Keratinocyte (primary cell): Measurements from ENCODE around the gene EXOC6B. TPM values are rescaled to one million over a fixed set of nuclear protein-coding genes. Genes with fewer than 3 reads are reported as not detected.

ENCODE experiments used
- DNase-seq: peaks from one replicate; pipeline ENCODE4 v3.0.0-alpha.2; 2011; ENCODE audit warnings: low read depth, missing footprints, low spot score
- FAIRE-seq: peaks from 2 replicates; lab custom pipeline; 2011; peaks lifted over from hg19 to GRCh38; lab: Jason Lieb, UNC
- H2AFZ ChIP-seq: 2 replicates; pipeline ENCODE4 v1.6.0; 2012; ENCODE audit warnings: low read length, control low read depth, inconsistent platforms; ENCODE audit not compliant: control insufficient read depth
- H3K27ac ChIP-seq: 2 replicates; pipeline ENCODE4 v1.5.1; 2011; ENCODE audit warnings: low read length; ENCODE audit not compliant: control insufficient read depth, insufficient read depth
- H3K27me3 ChIP-seq: 3 replicates; pipeline ENCODE4 v1.6.0; 2011; ENCODE audit warnings: low read length; ENCODE audit not compliant: control insufficient read depth, insufficient read depth; ENCODE audit errors: extremely low read depth
- H3K36me3 ChIP-seq, 2 experiments: 2 replicates in 1 of 2; 3 replicates in 1 of 2; pipeline ENCODE4 v1.5.1; 2011; ENCODE audit warnings: low read length in 2 of 2, mild to moderate bottlenecking in 1 of 2; ENCODE audit not compliant: control insufficient read depth in 2 of 2, insufficient read depth in 2 of 2; ENCODE audit errors: extremely low read depth in 1 of 2
- H3K4me1 ChIP-seq: 3 replicates; pipeline ENCODE4 v1.5.1; 2011; ENCODE audit warnings: low read length; ENCODE audit not compliant: control insufficient read depth, insufficient read depth; ENCODE audit errors: extremely low read depth
- H3K4me2 ChIP-seq: 3 replicates; pipeline ENCODE4 v1.6.0; 2011; ENCODE audit warnings: low read depth, low read length; ENCODE audit not compliant: control insufficient read depth, insufficient read depth; ENCODE audit errors: extremely low read depth
- H3K4me3 ChIP-seq, 3 experiments: fragments of 200-600 bp in 1 of 3; sonication (generic) in 1 of 3; 2 replicates in 2 of 3; 3 replicates in 1 of 3; pipeline ENCODE4 v1.5.1; 2011 to 2016; ENCODE audit warnings: low read length in 3 of 3, mild to moderate bottlenecking in 3 of 3, control low read depth in 2 of 3, inconsistent platforms in 1 of 3, low read depth in 1 of 3, mixed read lengths in 1 of 3, mixed run types in 1 of 3, moderate library complexity in 1 of 3; ENCODE audit not compliant: control insufficient read depth in 2 of 3, insufficient read depth in 2 of 3; ENCODE audit errors: extremely low read depth in 1 of 3
- H3K79me2 ChIP-seq: 2 replicates; pipeline ENCODE4 v1.6.0; 2012; ENCODE audit warnings: low read length; ENCODE audit not compliant: control insufficient read depth, insufficient read depth
- H3K9ac ChIP-seq: 3 replicates; pipeline ENCODE4 v1.6.0; 2011; ENCODE audit warnings: low read length; ENCODE audit not compliant: control insufficient read depth, insufficient read depth; ENCODE audit errors: extremely low read depth
- H3K9me1 ChIP-seq: 3 replicates; pipeline ENCODE4 v1.6.0; 2011; ENCODE audit warnings: low read length; ENCODE audit not compliant: control insufficient read depth, insufficient read depth; ENCODE audit errors: extremely low read depth
- H3K9me3 ChIP-seq: 2 replicates; pipeline ENCODE4 v1.5.1; 2012; ENCODE audit warnings: low read depth, low read length; ENCODE audit not compliant: control insufficient read depth
- H4K20me1 ChIP-seq: 3 replicates; pipeline ENCODE4 v1.6.0; 2011; ENCODE audit warnings: low read length; ENCODE audit not compliant: control insufficient read depth, insufficient read depth; ENCODE audit errors: extremely low read depth
- CTCF ChIP-seq, 3 experiments: IDR thresholded peaks in 1 of 3; conservative IDR thresholded peaks in 1 of 3; optimal IDR thresholded peaks in 1 of 3; 2 replicates in 2 of 3; 3 replicates in 1 of 3; pipeline versions ENCODE3 to v1.5.1; 2011; ENCODE audit warnings: low read length in 3 of 3, mild to moderate bottlenecking in 3 of 3, moderate library complexity in 2 of 3, control low read depth in 1 of 3, inconsistent platforms in 1 of 3; ENCODE audit not compliant: insufficient read depth in 2 of 3; ENCODE audit errors: extremely low read depth in 1 of 3
- EZH2 ChIP-seq: IDR thresholded peaks from one replicate; pipeline ENCODE4 v1.6.1; 2012; ENCODE audit warnings: inconsistent platforms, mild to moderate bottlenecking, low read length, moderate library complexity
- dilution Hi-C: fragments of 300-500 bp; cut with MboI; formaldehyde crosslinking; loops from one replicate; pipeline ENCODE4 v1.7.0; 2020; ENCODE audit warnings: low sequenced_read_pairs; ENCODE audit not compliant: extremely low pct_ligation_motif_present
- polyA plus RNA-seq, 5 experiments: library from polyadenylated mRNA; depleted of rRNA in 3 of 5; stranded (reverse) in 3 of 5; stranded (forward) in 1 of 5; unstranded in 1 of 5; fragments of >200 nt; gene quantifications; 1 replicate in 1 of 5; 2 replicates in 3 of 5; 3 replicates in 1 of 5; pipeline versions ENCODE4 v1.2.1 to v1.2.3, GENCODE V29; 2011 to 2012; ENCODE audit warnings: missing spikeins in 2 of 5, low read depth in 1 of 5, low replicate concordance in 1 of 5

Gene EXOC6B
- polyA plus RNA-seq, 1 donor (not counting 4 experiments of a cell fraction or from before 2014, with no cell fraction given), result 37.3 TPM

GRCh38 chr2:72210470-72210869 is 615.4 kb downstream of the EXOC6B start:
- Histone ChIP-seq H3K4me2 (no peak overlapping the region), H3K79me2 (no peaks in the 10 kb centered on the region), H3K27me3 (no peaks in the 10 kb centered on the region), H3K9me1 (no peaks in the 10 kb centered on the region), H2AFZ (no peak overlapping the region), H3K4me1 (peaks cover 6% of the 10 kb centered on the region), H3K9ac (no peak overlapping the region), H4K20me1 (peaks cover 4% of the 10 kb centered on the region), H3K9me3 (no peaks in the 10 kb centered on the region), H3K4me3 (no peak overlapping the region), H3K27ac (no peak overlapping the region), H3K36me3 (peaks cover 0 to 2% of the 10 kb centered on the region in 2 experiments)
- dilution Hi-C loops, result no loop called here
- no peak for DNase-seq
- FAIRE-seq, result no peak
- no peak for TF ChIP-seq EZH2
- TF ChIP-seq CTCF (optimal IDR thresholded peaks at IDR 0.05 in 1 of 3, IDR thresholded peaks at IDR 0.05 in 1 of 3, conservative IDR thresholded peaks at IDR 0.05 in 1 of 3; ENCODE audit: extremely low read depth in 1 of 3, insufficient read depth in 2 of 3, low read length in 3 of 3), result no peak

- no peak overlapping the region for H3K27ac ChIP-seq
- no peak overlapping the region for H3K4me3 ChIP-seq
- dilution Hi-C loops, result no loop called here
- DNase-seq, result no peak
- H3K36me3 ChIP-seq, result no peaks in the 10 kb centered on the region
- H3K27me3 ChIP-seq, result no peaks in the 10 kb centered on the region
- no peaks in the 10 kb centered on the region for H3K79me2 ChIP-seq
- peaks cover 13% of the 10 kb centered on the region for H3K4me1 ChIP-seq
- peaks cover 5% of the 10 kb centered on the region for H4K20me1 ChIP-seq
- no peak for FAIRE-seq
- no peak for TF ChIP-seq EZH2
- TF ChIP-seq CTCF (optimal IDR thresholded peaks at IDR 0.05 in 1 of 3, IDR thresholded peaks at IDR 0.05 in 1 of 3, conservative IDR thresholded peaks at IDR 0.05 in 1 of 3; ENCODE audit: extremely low read depth in 1 of 3, insufficient read depth in 2 of 3, low read length in 3 of 3), result no peak
- no peak overlapping the region for H3K4me2 ChIP-seq
- H3K9me1 ChIP-seq, result no peaks in the 10 kb centered on the region
- no peak overlapping the region for H3K9ac ChIP-seq
- no peak overlapping the region for H2AFZ ChIP-seq
- H3K9me3 ChIP-seq, result no peaks in the 10 kb centered on the region
Measured at GRCh38 chr2:72208225-72208624, 617.6 kb downstream of the EXOC6B start.
